Gastroesophageal sphincter (tissue), 3 donors: ENCODE data around the gene KIRREL1.

Experiments
- EP300 ChIP-seq: sonication (generic); formaldehyde crosslinking; IDR thresholded peaks from one replicate; pipeline ENCODE4 v1.6.1; 2017; ENCODE audit warnings: antibody characterized with exemption, mild to moderate bottlenecking
- POLR2A ChIP-seq, 2 donors: fragments of 450-650 bp; IDR thresholded peaks; one replicate each; pipeline ENCODE4 v1.6.1; 2017; ENCODE audit warnings: antibody characterized with exemption in 2 of 2, mild to moderate bottlenecking in 2 of 2, moderate library complexity in 1 of 2
- POLR2AphosphoS5 ChIP-seq: sonication (generic); formaldehyde crosslinking; IDR thresholded peaks from one replicate; pipeline ENCODE4 v1.6.1; 2017; ENCODE audit warnings: antibody characterized with exemption
- TF ChIP-seq, protein P1 (sequence below), 4 experiments: fragments of 200-600 bp in 2 of 4; fragments of 450-650 bp in 2 of 4; sonication (generic) in 1 of 4; IDR thresholded peaks; one replicate each; pipeline ENCODE4 v1.5.1; 2017 to 2019; ENCODE audit warnings: antibody characterized with exemption in 4 of 4, mild to moderate bottlenecking in 2 of 4, moderate library complexity in 2 of 4

DNA sequence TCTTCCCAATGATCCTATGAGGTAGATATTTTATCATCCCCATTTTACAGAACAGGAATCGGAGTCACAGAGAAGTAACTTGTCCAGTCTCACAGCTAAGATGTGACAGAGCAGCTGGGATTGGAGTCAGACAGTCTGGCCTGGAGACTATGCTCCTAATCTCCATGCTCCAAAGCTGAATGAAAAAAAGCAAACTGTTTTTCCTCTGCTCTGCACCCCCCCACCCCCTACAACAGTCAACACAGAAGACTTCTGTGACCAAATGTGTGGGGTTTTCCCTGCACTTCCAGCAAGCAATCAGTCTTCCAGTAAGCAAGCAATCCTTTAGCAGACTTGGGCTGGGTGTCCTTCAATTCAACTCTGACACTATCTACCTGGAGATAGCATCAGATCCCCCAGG lies 33.2 kb downstream of the KIRREL1 start:
- TF ChIP-seq, protein P1, sequence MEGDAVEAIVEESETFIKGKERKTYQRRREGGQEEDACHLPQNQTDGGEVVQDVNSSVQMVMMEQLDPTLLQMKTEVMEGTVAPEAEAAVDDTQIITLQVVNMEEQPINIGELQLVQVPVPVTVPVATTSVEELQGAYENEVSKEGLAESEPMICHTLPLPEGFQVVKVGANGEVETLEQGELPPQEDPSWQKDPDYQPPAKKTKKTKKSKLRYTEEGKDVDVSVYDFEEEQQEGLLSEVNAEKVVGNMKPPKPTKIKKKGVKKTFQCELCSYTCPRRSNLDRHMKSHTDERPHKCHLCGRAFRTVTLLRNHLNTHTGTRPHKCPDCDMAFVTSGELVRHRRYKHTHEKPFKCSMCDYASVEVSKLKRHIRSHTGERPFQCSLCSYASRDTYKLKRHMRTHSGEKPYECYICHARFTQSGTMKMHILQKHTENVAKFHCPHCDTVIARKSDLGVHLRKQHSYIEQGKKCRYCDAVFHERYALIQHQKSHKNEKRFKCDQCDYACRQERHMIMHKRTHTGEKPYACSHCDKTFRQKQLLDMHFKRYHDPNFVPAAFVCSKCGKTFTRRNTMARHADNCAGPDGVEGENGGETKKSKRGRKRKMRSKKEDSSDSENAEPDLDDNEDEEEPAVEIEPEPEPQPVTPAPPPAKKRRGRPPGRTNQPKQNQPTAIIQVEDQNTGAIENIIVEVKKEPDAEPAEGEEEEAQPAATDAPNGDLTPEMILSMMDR (IDR thresholded peaks at IDR 0.05) = no peak
- TF ChIP-seq POLR2A (IDR thresholded peaks at IDR 0.05) (no peak), EP300 (no peak), POLR2AphosphoS5 (no peak)
